H9 (cell line): ENCODE data around the gene HACD1. TPM values are rescaled to one million over a fixed set of nuclear protein-coding genes. Genes with fewer than 3 reads are reported as not detected.

Experiments used
- DNase-seq: peaks from one replicate; pipeline ENCODE4 v3.0.0-alpha.2; 2017
- H2AFZ ChIP-seq: one replicate; pipeline ENCODE4 v1.6.1; 2013; ENCODE audit warnings: mild to moderate bottlenecking, low read length, control low read depth, moderate library complexity
- H2AK5ac ChIP-seq: 2 replicates; pipeline ENCODE4 v1.6.1; 2013; ENCODE audit warnings: low read length, control low read depth, mixed read lengths; ENCODE audit not compliant: insufficient read length
- H2BK120ac ChIP-seq: one replicate; pipeline ENCODE4 v1.6.1; 2013; ENCODE audit warnings: low read depth, mild to moderate bottlenecking, low read length, control low read depth, inconsistent platforms; ENCODE audit not compliant: poor library complexity, severe bottlenecking
- H2BK12ac ChIP-seq: 2 replicates; pipeline ENCODE4 v1.6.1; 2013; ENCODE audit warnings: low read length, control low read depth, mixed read lengths, low read depth; ENCODE audit not compliant: insufficient read length
- H2BK15ac ChIP-seq: 2 replicates; pipeline ENCODE4 v1.6.1; 2013; ENCODE audit warnings: low read depth, low read length, control low read depth
- H2BK20ac ChIP-seq: one replicate; pipeline ENCODE4 v1.6.1; 2013; ENCODE audit warnings: low read depth, mild to moderate bottlenecking, low read length, control low read depth, inconsistent platforms; ENCODE audit not compliant: poor library complexity, severe bottlenecking
- H2BK5ac ChIP-seq: 2 replicates; pipeline ENCODE4 v1.6.1; 2013; ENCODE audit warnings: low read length, control low read depth, mixed read lengths; ENCODE audit not compliant: insufficient read length
- H3K14ac ChIP-seq: 2 replicates; pipeline ENCODE4 v1.6.1; 2013; ENCODE audit warnings: low read length, control low read depth; ENCODE audit not compliant: insufficient read depth
- H3K18ac ChIP-seq: 2 replicates; pipeline ENCODE4 v1.6.1; 2013; ENCODE audit warnings: low read depth, mild to moderate bottlenecking, mixed read lengths, low read length, control low read depth; ENCODE audit not compliant: insufficient read length
- H3K23ac ChIP-seq: 2 replicates; pipeline ENCODE4 v1.6.1; 2013; ENCODE audit warnings: low read length, control low read depth, mixed read lengths, low read depth; ENCODE audit not compliant: insufficient read length
- H3K23me2 ChIP-seq: 2 replicates; pipeline ENCODE4 v1.6.1; 2013; ENCODE audit warnings: low read depth, mild to moderate bottlenecking, mixed read lengths, low read length, control low read depth; ENCODE audit not compliant: insufficient read length, poor library complexity, severe bottlenecking
- H3K27ac ChIP-seq: 2 replicates; pipeline ENCODE4 v1.5.1; 2013; ENCODE audit warnings: low read length, control low read depth, mixed read lengths, low read depth; ENCODE audit not compliant: insufficient read length
- H3K27me3 ChIP-seq: 2 replicates; pipeline ENCODE4 v1.6.1; 2013; ENCODE audit warnings: low read length, control low read depth, inconsistent platforms; ENCODE audit not compliant: insufficient read depth
- H3K4ac ChIP-seq: 2 replicates; pipeline ENCODE4 v1.6.1; 2013; ENCODE audit warnings: low read depth, mild to moderate bottlenecking, control low read depth, inconsistent platforms, low read length, moderate library complexity
- H3K4me1 ChIP-seq: 2 replicates; pipeline ENCODE4 v1.6.1; 2013; ENCODE audit warnings: low read length, control low read depth, inconsistent platforms; ENCODE audit not compliant: insufficient read depth
- H3K4me2 ChIP-seq: 2 replicates; pipeline ENCODE4 v1.6.1; 2013; ENCODE audit warnings: low read length, control low read depth, mixed read lengths; ENCODE audit not compliant: insufficient read length, insufficient read depth
- H3K56ac ChIP-seq: 2 replicates; pipeline ENCODE4 v1.6.1; 2013; ENCODE audit warnings: low read depth, mild to moderate bottlenecking, mixed read lengths, low read length, control low read depth; ENCODE audit not compliant: insufficient read length
- H3K79me1 ChIP-seq: 2 replicates; pipeline ENCODE4 v1.6.1; 2013; ENCODE audit warnings: low read depth, mild to moderate bottlenecking, moderate library complexity, low read length, control low read depth, inconsistent platforms; ENCODE audit not compliant: insufficient read depth, poor library complexity, severe bottlenecking
- H3K79me2 ChIP-seq: 2 replicates; pipeline ENCODE4 v1.6.1; 2013; ENCODE audit warnings: low read length, control low read depth, inconsistent platforms; ENCODE audit not compliant: insufficient read depth
- H3K9ac ChIP-seq: 2 replicates; pipeline ENCODE4 v1.6.1; 2013; ENCODE audit warnings: low read length, control low read depth, mixed read lengths; ENCODE audit not compliant: insufficient read length; ENCODE audit errors: extremely low read depth
- H3K9me3 ChIP-seq: one replicate; pipeline ENCODE4 v1.6.1; 2013; ENCODE audit warnings: low read depth, low read length, inconsistent platforms; ENCODE audit not compliant: control insufficient read depth
- H3T11ph ChIP-seq: one replicate; pipeline ENCODE4 v1.6.1; 2013; ENCODE audit warnings: mild to moderate bottlenecking, low read length, control low read depth, inconsistent platforms
- H4K20me1 ChIP-seq: one replicate; pipeline ENCODE4 v1.6.1; 2013; ENCODE audit not compliant: control insufficient read depth, insufficient read length, insufficient read depth
- H4K5ac ChIP-seq: 2 replicates; pipeline ENCODE4 v1.6.1; 2013; ENCODE audit warnings: low read depth, mild to moderate bottlenecking, mixed read lengths, low read length, control low read depth; ENCODE audit not compliant: insufficient read length
- H4K8ac ChIP-seq: replicated peaks from 2 replicates; pipeline ENCODE4 v1.6.1; 2013; ENCODE audit warnings: low read length, control low read depth, mixed read lengths, low read depth; ENCODE audit not compliant: insufficient read length
- H4K91ac ChIP-seq: 2 replicates; pipeline ENCODE4 v1.6.1; 2013; ENCODE audit warnings: low read depth, mild to moderate bottlenecking, moderate library complexity, mixed read lengths, low read length, control low read depth; ENCODE audit not compliant: insufficient read length
- H3K27ac Mint-ChIP-seq, 3 experiments: 2 replicates in 2 of 3; 3 replicates in 1 of 3; pipeline ENCODE4 v1.8.0; 2020 to 2021; ENCODE audit warnings: mixed read lengths in 3 of 3, mild to moderate bottlenecking in 1 of 3, moderate library complexity in 1 of 3
- H3K27me3 Mint-ChIP-seq: 2 replicates; pipeline ENCODE4 v1.8.0; 2021; ENCODE audit warnings: low read depth, mild to moderate bottlenecking, moderate library complexity, mixed read lengths
- H3K36me3 Mint-ChIP-seq, 3 experiments: 2 replicates in 2 of 3; 3 replicates in 1 of 3; pipeline ENCODE4 v1.8.0; 2020 to 2021; ENCODE audit warnings: low read depth in 3 of 3, mixed read lengths in 3 of 3; ENCODE audit not compliant: insufficient read depth in 1 of 3
- H3K4me1 Mint-ChIP-seq, 2 experiments: 2 replicates each; pipeline ENCODE4 v1.8.0; 2020; ENCODE audit warnings: mixed read lengths in 2 of 2
- H3K4me3 Mint-ChIP-seq, 2 experiments: 2 replicates in 1 of 2; 3 replicates in 1 of 2; pipeline ENCODE4 v1.8.0; 2020 to 2021; ENCODE audit warnings: mild to moderate bottlenecking in 2 of 2, mixed read lengths in 2 of 2, moderate library complexity in 1 of 2
- H3K9me3 Mint-ChIP-seq, 2 experiments: 2 replicates in 1 of 2; 3 replicates in 1 of 2; pipeline ENCODE4 v1.8.0; 2020; ENCODE audit warnings: mild to moderate bottlenecking in 2 of 2, mixed read lengths in 2 of 2, moderate library complexity in 1 of 2
- WGBS: extraction: QIAGEN DNeasy Blood & Tissue Kit; methylation state at CpG from one replicate; pipeline ENCODE4 v1.1.7; 2013; ENCODE audit warnings: missing lambda C conversion rate, low lambda C conversion rate, mixed read lengths; ENCODE audit not compliant: insufficient read length; ENCODE audit errors: extremely low coverage; 5-methylcytosine and 5-hydroxymethylcytosine counted together
- total RNA-seq: library from RNA; stranded (reverse); gene quantifications from 2 replicates; pipeline ENCODE4 v1.2.1, GENCODE V29; 2021
- TF ChIP-seq, protein P1 (sequence below): fragments of 200-600 bp; sonication (generic); conservative IDR thresholded peaks from 3 replicates; pipeline ENCODE4 v1.8.0; 2021; ENCODE audit warnings: antibody characterized with exemption, mild to moderate bottlenecking

Gene HACD1
- total RNA-seq, 1 experiment from 2014 or later = 25.0 TPM

GRCh38 chr10:17597386-17597785, 19.8 kb downstream of the HACD1 start:
- H4K20me1 ChIP-seq = no peaks in the 10 kb centered on the region
- H2BK5ac ChIP-seq = no peak overlapping the region
- Mint-ChIP-seq H3K4me1 (no peaks in the 10 kb centered on the region), H3K27ac (no peak overlapping the region), H3K4me3 (no peak overlapping the region), H3K27me3 (no peaks in the 10 kb centered on the region), H3K36me3 (peaks cover 0 to 3% (median 0%) of the 10 kb centered on the region in 3 experiments; a peak in 2 of 7 replicates), H3K9me3 (no peaks in the 10 kb centered on the region)
- H3K4me2 ChIP-seq = no peak overlapping the region
- H2AK5ac ChIP-seq = no peak overlapping the region
- H3T11ph ChIP-seq = no peak overlapping the region
- H3K9ac ChIP-seq = no peak overlapping the region
- H3K27me3 ChIP-seq = no peaks in the 10 kb centered on the region
- no peak overlapping the region for H2BK120ac ChIP-seq
- no peak for DNase-seq
- H3K9me3 ChIP-seq = no peaks in the 10 kb centered on the region
- H3K23me2 ChIP-seq = no peaks in the 10 kb centered on the region
- no peak overlapping the region for H4K5ac ChIP-seq
- no peak overlapping the region for H2BK12ac ChIP-seq
- H2BK20ac ChIP-seq = no peak overlapping the region
- no peak overlapping the region for H2BK15ac ChIP-seq
- no peak overlapping the region for H4K8ac ChIP-seq
- H3K4ac ChIP-seq = no peak overlapping the region
- H3K14ac ChIP-seq = no peak overlapping the region
- no peaks in the 10 kb centered on the region for H3K79me2 ChIP-seq
- TF ChIP-seq, protein P1, sequence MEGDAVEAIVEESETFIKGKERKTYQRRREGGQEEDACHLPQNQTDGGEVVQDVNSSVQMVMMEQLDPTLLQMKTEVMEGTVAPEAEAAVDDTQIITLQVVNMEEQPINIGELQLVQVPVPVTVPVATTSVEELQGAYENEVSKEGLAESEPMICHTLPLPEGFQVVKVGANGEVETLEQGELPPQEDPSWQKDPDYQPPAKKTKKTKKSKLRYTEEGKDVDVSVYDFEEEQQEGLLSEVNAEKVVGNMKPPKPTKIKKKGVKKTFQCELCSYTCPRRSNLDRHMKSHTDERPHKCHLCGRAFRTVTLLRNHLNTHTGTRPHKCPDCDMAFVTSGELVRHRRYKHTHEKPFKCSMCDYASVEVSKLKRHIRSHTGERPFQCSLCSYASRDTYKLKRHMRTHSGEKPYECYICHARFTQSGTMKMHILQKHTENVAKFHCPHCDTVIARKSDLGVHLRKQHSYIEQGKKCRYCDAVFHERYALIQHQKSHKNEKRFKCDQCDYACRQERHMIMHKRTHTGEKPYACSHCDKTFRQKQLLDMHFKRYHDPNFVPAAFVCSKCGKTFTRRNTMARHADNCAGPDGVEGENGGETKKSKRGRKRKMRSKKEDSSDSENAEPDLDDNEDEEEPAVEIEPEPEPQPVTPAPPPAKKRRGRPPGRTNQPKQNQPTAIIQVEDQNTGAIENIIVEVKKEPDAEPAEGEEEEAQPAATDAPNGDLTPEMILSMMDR = no peak
- H3K23ac ChIP-seq = no peak overlapping the region
- H2AFZ ChIP-seq = no peak overlapping the region
- no peak overlapping the region for H3K18ac ChIP-seq
- H3K4me1 ChIP-seq = no peaks in the 10 kb centered on the region
- no peak overlapping the region for H3K56ac ChIP-seq
- no peak overlapping the region for H4K91ac ChIP-seq
- WGBS = no CpG with 5 or more reads among the region's 3 CpGs
- no peak overlapping the region for H3K27ac ChIP-seq
- H3K79me1 ChIP-seq = no peaks in the 10 kb centered on the region
